Measurements from ENCODE around the gene ZNF579. TPM values are rescaled to one million over a fixed set of nuclear protein-coding genes. Genes with fewer than 3 reads are reported as not detected.
A peak's percentile ranks its signal among the peaks of the same experiment; 100 is the strongest.

The ZNF579 gene
- total RNA-seq, 1 experiment from 2014 or later, result 13.5 TPM

GRCh38 chr19:55609326-55609725 is 28.7 kb upstream of the ZNF579 start:
- POLR2A ChIA-PET (ENCODE audit: unreplicated experiment), result no interaction called here
- BruUV-seq (replicated peaks), result no TSS peak
- H3K79me2 ChIP-seq (ENCODE audit: low read length), result peaks cover 31% of the 10 kb centered on the region

GRCh38 chr19:55606817-55607216 is 26.2 kb upstream of the ZNF579 start:
- Histone ChIP-seq H3K79me2 (ENCODE audit: low read length) (peaks cover 30% of the 10 kb centered on the region), H3K9me3 (ENCODE audit: low read length) (no peaks in the 10 kb centered on the region), H3K4me2 (ENCODE audit: low read length) (peak overlapping the region; percentile 87), H3F3A (ENCODE audit: low read length, unreplicated experiment) (peaks cover 6% of the 10 kb centered on the region), H3K4me3 (ENCODE audit: low read length) (peak overlapping the region; percentile 82), H3K36me3 (ENCODE audit: low read depth, low read length) (no peaks in the 10 kb centered on the region), H3K4me1 (ENCODE audit: insufficient read depth, low read length) (peaks cover 16% of the 10 kb centered on the region), H3K9me2 (replicated peaks; ENCODE audit: low read length) (no peaks in the 10 kb centered on the region), H2AFZ (ENCODE audit: low read length) (peak overlapping the region; percentile 36; the same call in 1 of the 2 replicates), H4K20me1 (ENCODE audit: low read length) (no peaks in the 10 kb centered on the region; the same call in 1 of the 2 replicates), H3K9ac (ENCODE audit: low read length) (peak overlapping the region; percentile 93), H3K27me3 (ENCODE audit: low read length) (no peaks in the 10 kb centered on the region), H3K27ac (ENCODE audit: low read length) (no peak overlapping the region)
- ATAC-seq (no peak), DNase-seq (no peak)
- intact Hi-C loops (cut with micrococcal nuclease), result loop anchor here (1.0 kb wide), 1 partner anchor 90 kb away; no protein-coding TSS in a partner anchor
- BruUV-seq (replicated peaks), result TSS peak; percentile 34
- POLR2A ChIA-PET (ENCODE audit: unreplicated experiment), result interaction anchor here (0.5 to 0.9 kb wide), 2 partner anchors 24 to 267 kb away, joined by 5 to 15 read pairs; partner anchors contain the start of gene KMT5C
- TF ChIP-seq EZH2 (IDR thresholded peaks at IDR 0.05; ENCODE audit: low read length, unreplicated experiment) (no peak), CTCF (conservative IDR thresholded peaks at IDR 0.05; ENCODE audit: low read depth, low read length) (no peak), EZH2phosphoT487 (IDR thresholded peaks at IDR 0.05; ENCODE audit: borderline replicate concordance, low read length) (no peak)
- CTCF ChIA-PET, result interaction anchor here (0.5 to 2.8 kb wide), 11 partner anchors 17 to 460 kb away, joined by 3 to 12 read pairs (median 4); partner anchors contain the start of genes ISOC2 and ZNF784

More at GRCh38 chr19:55609326-55609725, 28.7 kb upstream of the ZNF579 start:
- Histone ChIP-seq H4K20me1 (ENCODE audit: low read length) (no peaks in the 10 kb centered on the region; the same call in 1 of the 2 replicates), H2AFZ (ENCODE audit: low read length) (no peak overlapping the region), H3K9ac (ENCODE audit: low read length) (no peak overlapping the region), H3K4me2 (ENCODE audit: low read length) (no peak overlapping the region), H3K4me1 (ENCODE audit: insufficient read depth, low read length) (peaks cover 15% of the 10 kb centered on the region), H3K4me3 (ENCODE audit: low read length) (no peak overlapping the region), H3K27ac (ENCODE audit: low read length) (no peak overlapping the region), H3K9me3 (ENCODE audit: low read length) (no peaks in the 10 kb centered on the region), H3K9me2 (replicated peaks; ENCODE audit: low read length) (no peaks in the 10 kb centered on the region), H3K27me3 (ENCODE audit: low read length) (no peaks in the 10 kb centered on the region), H3K36me3 (ENCODE audit: low read depth, low read length) (no peaks in the 10 kb centered on the region), H3F3A (ENCODE audit: low read length, unreplicated experiment) (peaks cover 6% of the 10 kb centered on the region)
- intact Hi-C loops (cut with micrococcal nuclease), result no loop called here
- CTCF ChIA-PET, result no interaction called here
- TF ChIP-seq EZH2 (IDR thresholded peaks at IDR 0.05; ENCODE audit: low read length, unreplicated experiment) (no peak), EZH2phosphoT487 (IDR thresholded peaks at IDR 0.05; ENCODE audit: borderline replicate concordance, low read length) (no peak), CTCF (conservative IDR thresholded peaks at IDR 0.05; ENCODE audit: low read depth, low read length) (no peak)
- no peak for DNase-seq
- ATAC-seq, result no peak

- TF ChIP-seq EZH2 (IDR thresholded peaks at IDR 0.05; ENCODE audit: low read length, unreplicated experiment) (no peak), EZH2phosphoT487 (IDR thresholded peaks at IDR 0.05; ENCODE audit: borderline replicate concordance, low read length) (no peak), CTCF (conservative IDR thresholded peaks at IDR 0.05; ENCODE audit: low read depth, low read length) (no peak)
- ChIA-PET POLR2A (ENCODE audit: unreplicated experiment) (interaction anchor here (0.5 to 0.9 kb wide), 3 partner anchors 23 to 267 kb away, joined by 3 to 15 read pairs (median 5); partner anchors contain the start of gene KMT5C), CTCF (interaction anchor here (0.5 to 2.8 kb wide), 11 partner anchors 18 to 460 kb away, joined by 3 to 12 read pairs (median 4); partner anchors contain the start of genes ISOC2 and ZNF784)
- peaks cover 6% of the 10 kb centered on the region for H3F3A ChIP-seq (ENCODE audit: low read length, unreplicated experiment)
- no peaks in the 10 kb centered on the region for H4K20me1 ChIP-seq (ENCODE audit: low read length)
- intact Hi-C loops (cut with micrococcal nuclease), result loop anchor here (1.0 kb wide), 1 partner anchor 89 kb away; no protein-coding TSS in a partner anchor
- H3K4me2 ChIP-seq (ENCODE audit: low read length), result peak overlapping the region; percentile 87
- no peak overlapping the region for H3K27ac ChIP-seq (ENCODE audit: low read length)
- DNase-seq (no peak), ATAC-seq (no peak)
- BruUV-seq (replicated peaks), result no TSS peak
- H3K27me3 ChIP-seq (ENCODE audit: low read length), result no peaks in the 10 kb centered on the region
- peaks cover 26% of the 10 kb centered on the region for H3K79me2 ChIP-seq (ENCODE audit: low read length)
- peak overlapping the region; percentile 36 for H2AFZ ChIP-seq (ENCODE audit: low read length)
- H3K9me2 ChIP-seq (replicated peaks; ENCODE audit: low read length), result no peaks in the 10 kb centered on the region
- no peaks in the 10 kb centered on the region for H3K9me3 ChIP-seq (ENCODE audit: low read length)
- peak overlapping the region; percentile 93 for H3K9ac ChIP-seq (ENCODE audit: low read length)
- H3K4me3 ChIP-seq (ENCODE audit: low read length), result peak overlapping the region; percentile 82
- H3K36me3 ChIP-seq (ENCODE audit: low read depth, low read length), result no peaks in the 10 kb centered on the region
- peaks cover 16% of the 10 kb centered on the region for H3K4me1 ChIP-seq (ENCODE audit: insufficient read depth, low read length)
These were observed 25.8 kb upstream of the ZNF579 start for GRCh38 chr19:55606471-55606787.
